Vagina (tissue), 2 donors: ENCODE results near the gene PDE2A. TPM values are rescaled to one million over a fixed set of nuclear protein-coding genes. Genes with fewer than 3 reads are reported as not detected.

ENCODE experiments used
- DNase-seq, 2 donors: peaks; one replicate each; pipeline ENCODE4 v3.0.0-alpha.2; 2017; ENCODE audit errors: extremely low spot score in 2 of 2
- H3K27ac ChIP-seq: fragments of 200-600 bp; sonication (generic); one replicate; pipeline ENCODE4 v1.5.1; 2019
- H3K27me3 ChIP-seq: fragments of 200-600 bp; sonication (generic); one replicate; pipeline ENCODE4 v1.5.1; 2019
- H3K36me3 ChIP-seq, 2 donors: fragments of 200-600 bp; sonication (generic); one replicate each; pipeline ENCODE4 v1.5.1; 2017 to 2019
- H3K4me1 ChIP-seq: fragments of 200-600 bp; sonication (generic); one replicate; pipeline ENCODE4 v1.5.1; 2019
- H3K4me3 ChIP-seq, 2 donors: fragments of 200-600 bp; sonication (generic); 1 replicate in 1 of 2; 2 replicates in 1 of 2; pipeline ENCODE4 v1.5.1; 2016 to 2019
- H3K9me3 ChIP-seq: fragments of 200-600 bp; sonication (generic); one replicate; pipeline ENCODE4 v1.5.1; 2019
- CTCF ChIP-seq, 3 experiments: fragments of 450-650 bp in 2 of 3; fragments of 200-600 bp in 1 of 3; sonication (generic) in 1 of 3; IDR thresholded peaks; one replicate each; pipeline ENCODE4 v1.5.1; 2017 to 2019; ENCODE audit warnings: antibody characterized with exemption in 3 of 3, mild to moderate bottlenecking in 2 of 3, moderate library complexity in 2 of 3
- POLR2A ChIP-seq, 2 donors: fragments of 450-650 bp; IDR thresholded peaks; one replicate each; pipeline ENCODE4 v1.6.1; 2017; ENCODE audit warnings: antibody characterized with exemption in 2 of 2, mild to moderate bottlenecking in 2 of 2, moderate library complexity in 2 of 2
- POLR2AphosphoS5 ChIP-seq, 2 donors: sonication (generic); formaldehyde crosslinking; IDR thresholded peaks; one replicate each; pipeline ENCODE4 v1.9.0; 2017; ENCODE audit warnings: antibody characterized with exemption in 2 of 2, mild to moderate bottlenecking in 2 of 2, low read depth in 1 of 2; ENCODE audit not compliant: insufficient read depth in 1 of 2
- intact Hi-C: fragments of 100-400 bp; cut with DNase I; formaldehyde crosslinking; loops from one replicate; pipeline ENCODE4 v1.15.1; 2023
- total RNA-seq: library from RNA; depleted of rRNA; stranded (reverse); fragments of >200 nt; gene quantifications from one replicate; pipeline ENCODE4 v1.2.3, GENCODE V29; 2016

The PDE2A gene
- total RNA-seq, 1 donor from 2014 or later: 57.0 TPM

GRCh38 chr11:72668629-72669347 lies 5.4 kb downstream of the PDE2A start:
- H3K27me3 ChIP-seq: no peaks in the 10 kb centered on the region
- no peaks in the 10 kb centered on the region for H3K9me3 ChIP-seq
- intact Hi-C loops: no loop called here

GRCh38 chr11:72665911-72666472 lies 8.2 kb downstream of the PDE2A start:
- no peaks in the 10 kb centered on the region for H3K9me3 ChIP-seq
- no peaks in the 10 kb centered on the region for H3K4me1 ChIP-seq
- H3K4me3 ChIP-seq: no peak overlapping the region
- TF ChIP-seq POLR2AphosphoS5 (IDR thresholded peaks at IDR 0.05; ENCODE audit: insufficient read depth in 1 of 2, low read depth in 1 of 2) (no peak), CTCF (IDR thresholded peaks at IDR 0.05) (no peak), POLR2A (IDR thresholded peaks at IDR 0.05) (no peak)
- intact Hi-C loops: no loop called here
- no peak for DNase-seq
- no peaks in the 10 kb centered on the region for H3K27me3 ChIP-seq
- no peak overlapping the region for H3K27ac ChIP-seq
- H3K36me3 ChIP-seq: no peaks in the 10 kb centered on the region

More at GRCh38 chr11:72668629-72669347, 5.4 kb downstream of the PDE2A start:
- TF ChIP-seq CTCF (IDR thresholded peaks at IDR 0.05): no peak
- TF ChIP-seq POLR2A (IDR thresholded peaks at IDR 0.05): no peak
- TF ChIP-seq POLR2AphosphoS5 (IDR thresholded peaks at IDR 0.05; ENCODE audit: insufficient read depth in 1 of 2, low read depth in 1 of 2): no peak
- no peaks in the 10 kb centered on the region for H3K36me3 ChIP-seq
- DNase-seq: no peak
- no peaks in the 10 kb centered on the region for H3K4me1 ChIP-seq
- no peak overlapping the region for H3K4me3 ChIP-seq
- H3K27ac ChIP-seq: no peak overlapping the region

GRCh38 chr11:72662036-72662435 lies 12.2 kb downstream of the PDE2A start:
- no peak for DNase-seq
- TF ChIP-seq POLR2AphosphoS5 (IDR thresholded peaks at IDR 0.05; ENCODE audit: insufficient read depth in 1 of 2, low read depth in 1 of 2) (no peak), POLR2A (IDR thresholded peaks at IDR 0.05) (no peak), CTCF (IDR thresholded peaks at IDR 0.05) (no peak)
- Histone ChIP-seq H3K27ac (no peak overlapping the region), H3K9me3 (no peaks in the 10 kb centered on the region), H3K36me3 (no peaks in the 10 kb centered on the region), H3K27me3 (no peaks in the 10 kb centered on the region), H3K4me1 (no peaks in the 10 kb centered on the region), H3K4me3 (no peak overlapping the region)
- intact Hi-C loops: no loop called here

GRCh38 chr11:72661486-72661885 lies 12.7 kb downstream of the PDE2A start:
- Histone ChIP-seq H3K9me3 (no peaks in the 10 kb centered on the region), H3K4me1 (no peaks in the 10 kb centered on the region), H3K27me3 (no peaks in the 10 kb centered on the region), H3K27ac (no peak overlapping the region), H3K36me3 (no peaks in the 10 kb centered on the region), H3K4me3 (no peak overlapping the region)
- intact Hi-C loops: no loop called here
- no peak for DNase-seq
- TF ChIP-seq CTCF (IDR thresholded peaks at IDR 0.05) (no peak), POLR2AphosphoS5 (IDR thresholded peaks at IDR 0.05; ENCODE audit: insufficient read depth in 1 of 2, low read depth in 1 of 2) (no peak), POLR2A (IDR thresholded peaks at IDR 0.05) (no peak)

- TF ChIP-seq POLR2A (IDR thresholded peaks at IDR 0.05): no peak
- no peak for TF ChIP-seq CTCF (IDR thresholded peaks at IDR 0.05)
- no peak for TF ChIP-seq POLR2AphosphoS5 (IDR thresholded peaks at IDR 0.05; ENCODE audit: insufficient read depth in 1 of 2, low read depth in 1 of 2)
- no peak overlapping the region for H3K27ac ChIP-seq
- no peaks in the 10 kb centered on the region for H3K27me3 ChIP-seq
- no peak overlapping the region for H3K4me3 ChIP-seq
- H3K9me3 ChIP-seq: no peaks in the 10 kb centered on the region
- no peak for DNase-seq
- intact Hi-C loops: no loop called here
- no peaks in the 10 kb centered on the region for H3K4me1 ChIP-seq
- no peaks in the 10 kb centered on the region for H3K36me3 ChIP-seq
Observed at GRCh38 chr11:72658989-72659640, 15.1 kb downstream of the PDE2A start.
